ENCODE results near the gene ZFPM1.

DNA sequence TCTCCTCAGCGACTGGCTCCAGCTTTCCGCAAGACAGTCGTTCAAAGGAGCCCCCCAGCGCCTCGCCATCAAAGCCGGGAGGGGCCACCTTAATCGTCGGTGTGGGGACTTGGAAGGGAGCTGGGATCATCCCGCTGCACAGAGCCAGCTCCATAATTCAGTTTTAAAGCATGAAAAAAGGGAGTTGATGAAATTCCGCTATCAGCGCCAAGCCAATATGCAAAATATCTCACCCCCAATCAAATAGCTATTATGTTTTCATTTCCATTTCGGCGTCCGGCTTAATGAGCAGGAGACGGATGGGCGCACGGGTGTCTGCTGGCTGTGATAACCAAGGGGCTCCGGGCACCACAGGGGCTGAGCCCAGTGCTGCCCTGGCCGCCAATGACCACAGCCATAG is 27.7 kb downstream of the ZFPM1 start:
- TF ChIP-seq CTCF (conservative IDR thresholded peaks at IDR 0.05; ENCODE audit: low read length) = no peak
- no peak for TF ChIP-seq EZH2phosphoT487 (IDR thresholded peaks at IDR 0.05; ENCODE audit: borderline replicate concordance, low read depth, low read length)

Data from OCI-LY7 (cell line).